ENCODE data around the gene MARCHF10.

GRCh38 chr17:62666061-62666800 lies 141.9 kb downstream of the MARCHF10 start:
- no peak for TF ChIP-seq CTCF (IDR thresholded peaks at IDR 0.05)
- TF ChIP-seq POLR2A (IDR thresholded peaks at IDR 0.05), result no peak
